Midbrain (tissue), 1 donor: ENCODE data around the gene JAG1.

ENCODE experiments used
- DNase-seq: peaks from one replicate; lab custom pipeline; 2025; lab: John Stamatoyannopoulos, UW

The JAG1 gene

DNA sequence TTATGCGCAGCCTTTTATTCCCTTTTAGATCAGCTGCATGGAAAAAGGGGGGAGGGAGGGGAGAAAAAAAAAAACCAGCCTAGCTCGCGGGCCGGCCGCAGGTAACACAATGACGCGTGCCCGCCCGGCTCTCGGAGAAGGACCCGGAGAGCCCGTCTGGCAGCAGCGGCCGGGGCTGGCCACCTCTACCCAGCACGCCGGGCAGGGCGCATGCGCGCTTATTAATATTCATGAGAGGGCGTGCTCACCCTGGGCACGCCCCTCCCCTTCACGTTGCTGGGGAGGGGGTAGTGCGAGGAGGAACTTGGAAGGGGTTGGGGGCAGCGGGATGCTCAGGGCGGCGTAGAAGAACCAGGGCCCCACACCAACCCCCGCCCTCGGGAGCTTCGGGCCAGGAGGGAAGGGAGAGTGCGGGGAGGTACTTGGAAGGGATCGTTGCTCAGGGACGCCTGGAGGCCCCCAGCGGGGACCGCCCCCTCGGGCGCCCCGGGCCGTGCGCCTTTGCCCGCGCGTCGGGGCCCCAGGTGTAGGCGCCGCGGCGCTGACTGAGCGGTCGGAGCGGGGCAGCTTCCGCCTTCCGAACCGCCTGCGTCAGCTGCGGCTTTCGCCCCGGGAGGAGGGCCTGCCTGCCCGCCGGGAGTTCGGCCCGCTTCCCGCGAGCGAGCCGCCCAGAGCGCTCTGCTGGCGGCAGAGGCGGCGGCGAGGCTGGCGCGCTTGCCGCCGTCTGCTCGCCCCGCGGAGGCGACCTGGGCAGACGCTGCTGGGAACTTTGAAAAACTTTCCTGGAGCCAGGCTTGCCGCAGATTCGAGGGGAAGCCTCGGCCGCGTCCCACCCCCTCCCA is at the start of gene JAG1:
Gene JAG1, minus strand, starts transcription at position 158 of the 842 bp plus-strand sequence. CDS start 469 bp downstream, outside the sequence.
- DNase-seq, result peak; percentile 94

GRCh38 chr20:10721976-10722375 is 48.2 kb upstream of the JAG1 start:
- DNase-seq, result no peak

- no peak for DNase-seq
Observed at GRCh38 chr20:10721137-10721896, 47.5 kb upstream of the JAG1 start.

GRCh38 chr20:10720565-10720964 is 46.8 kb upstream of the JAG1 start:
- no peak for DNase-seq

DNA sequence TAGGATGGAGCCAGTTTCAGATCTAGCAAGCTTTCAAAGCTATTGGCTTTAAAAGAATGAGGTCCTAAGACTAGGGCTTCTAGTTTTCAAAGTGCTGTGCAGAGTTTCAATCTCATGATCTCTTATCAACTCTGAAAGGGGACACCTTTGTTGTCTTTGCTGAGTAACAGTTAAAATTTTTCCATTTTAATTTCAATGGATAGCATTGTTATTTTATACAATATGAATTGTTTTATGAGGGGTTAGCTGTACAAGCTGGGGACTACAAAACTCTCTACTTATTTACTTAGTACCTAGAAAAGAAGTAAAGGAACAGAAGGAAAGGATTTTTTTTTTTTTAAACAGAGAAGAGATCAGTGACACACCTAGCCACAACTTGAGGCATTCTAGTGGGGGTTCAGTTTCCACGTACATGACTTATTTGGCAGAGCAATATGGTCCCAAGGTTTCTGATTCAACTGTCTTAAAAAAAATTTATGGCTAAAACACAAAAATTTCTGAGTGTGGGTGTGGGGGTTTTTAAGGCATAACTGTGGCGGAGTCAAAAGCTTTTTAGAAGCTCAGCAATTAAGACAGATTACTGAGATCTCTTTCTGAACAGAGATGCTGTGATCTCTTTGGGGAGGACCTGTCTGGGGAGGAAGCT is 46.1 kb upstream of the JAG1 start:
- DNase-seq, result no peak

DNA sequence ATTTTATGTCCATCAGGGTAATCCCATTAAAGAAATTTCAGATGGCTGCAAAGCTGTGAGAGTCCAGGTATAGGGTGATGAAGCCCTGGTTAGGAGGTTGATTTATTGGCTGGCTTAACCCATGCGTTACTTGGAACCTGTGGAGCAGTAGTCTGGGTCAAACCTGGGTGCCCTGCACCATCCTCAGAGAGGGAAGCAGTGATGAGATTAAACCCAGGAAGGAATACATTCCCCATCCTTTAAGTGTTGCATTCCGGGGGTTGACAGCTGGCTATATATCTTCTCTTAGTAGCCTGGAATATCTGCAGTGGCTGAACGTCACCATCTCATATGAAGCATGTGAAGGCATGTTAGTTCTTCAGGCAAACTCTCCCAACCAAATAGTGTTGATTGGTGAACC is 44.9 kb upstream of the JAG1 start:
- no peak for DNase-seq

GRCh38 chr20:10716855-10717254 is 43.1 kb upstream of the JAG1 start:
- DNase-seq, result no peak

- no peak for DNase-seq
Observed at GRCh38 chr20:10715035-10715434, 41.2 kb upstream of the JAG1 start.

DNA sequence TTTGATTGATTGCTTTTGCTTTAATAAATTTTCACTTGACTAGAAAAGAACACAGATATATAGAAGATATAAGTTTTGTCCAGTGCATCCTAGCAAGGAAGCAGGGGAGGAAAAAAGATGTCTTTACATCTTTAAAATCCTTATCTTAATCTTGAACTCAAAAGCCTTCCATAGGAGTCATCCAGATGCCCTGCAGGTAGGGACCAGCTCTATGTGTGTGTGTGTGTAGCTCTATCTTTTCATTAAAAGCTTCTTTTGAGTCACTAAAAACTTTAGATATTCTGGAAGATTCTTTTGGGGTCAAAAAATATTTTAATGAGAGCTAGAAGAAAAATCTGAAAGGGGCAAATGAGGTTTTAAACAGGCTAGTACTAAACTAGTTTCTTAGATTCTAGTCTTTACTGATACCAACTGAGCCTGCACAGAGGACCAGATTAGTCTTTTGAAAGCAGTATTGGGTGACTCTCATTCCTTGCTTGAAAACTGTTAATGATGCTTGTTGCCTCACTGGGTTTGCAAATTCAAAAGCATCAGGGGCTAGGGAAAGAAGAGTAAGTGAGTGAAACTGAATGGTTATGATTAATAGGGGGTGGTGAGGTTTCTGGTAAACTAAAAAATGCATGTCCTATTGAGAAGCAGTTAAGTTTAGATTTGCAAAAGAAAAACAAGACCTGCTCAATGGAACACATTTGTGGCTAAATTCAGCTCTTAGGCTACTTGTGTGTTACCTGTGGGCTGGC is 40.6 kb upstream of the JAG1 start:
- DNase-seq, result no peak

DNA sequence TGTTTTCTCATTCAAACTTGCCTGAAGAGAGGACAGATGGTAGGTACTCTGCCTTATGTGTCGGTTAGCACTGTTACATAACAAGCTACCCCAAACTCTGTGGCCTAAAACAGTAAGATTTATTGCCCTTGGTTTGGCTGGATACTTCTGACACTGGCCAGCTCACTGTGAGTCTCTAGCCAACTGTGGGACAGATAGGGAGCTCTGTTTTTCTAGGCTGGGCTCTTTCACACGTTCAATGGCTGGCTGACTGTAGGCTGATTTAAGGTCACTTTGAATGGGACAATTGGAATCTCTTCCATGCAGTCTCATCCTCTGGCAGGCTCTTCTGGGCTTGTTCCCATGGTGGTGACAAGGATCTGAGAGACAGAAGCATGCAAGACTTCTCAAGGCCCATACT is 39.4 kb upstream of the JAG1 start:
- DNase-seq, result no peak

DNA sequence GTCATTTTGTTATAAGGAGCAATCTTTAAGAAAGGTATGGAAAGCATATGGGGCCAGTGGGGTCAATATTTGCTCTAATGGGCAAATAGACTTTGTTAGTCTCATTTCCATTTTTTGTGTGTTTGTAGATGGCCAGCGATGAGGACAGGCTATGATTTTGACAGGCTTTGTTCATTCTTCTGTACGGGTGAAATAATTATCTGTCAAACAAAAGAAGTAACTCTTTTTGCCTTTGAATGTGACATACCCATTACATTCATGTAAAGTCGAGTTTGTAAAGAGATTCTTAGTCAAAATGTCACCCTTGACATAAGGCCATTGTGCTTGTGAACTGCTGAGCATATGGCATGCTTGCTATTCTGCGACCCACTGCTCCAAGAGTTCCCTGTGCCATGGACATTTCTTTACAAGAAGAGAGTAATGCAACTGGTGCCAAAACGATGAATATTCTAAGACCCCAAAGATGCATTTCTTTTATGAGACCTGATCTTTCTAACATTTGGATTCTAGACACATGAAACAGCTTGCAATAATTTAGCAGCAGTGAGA is 38.2 kb upstream of the JAG1 start:
- DNase-seq, result no peak

DNA sequence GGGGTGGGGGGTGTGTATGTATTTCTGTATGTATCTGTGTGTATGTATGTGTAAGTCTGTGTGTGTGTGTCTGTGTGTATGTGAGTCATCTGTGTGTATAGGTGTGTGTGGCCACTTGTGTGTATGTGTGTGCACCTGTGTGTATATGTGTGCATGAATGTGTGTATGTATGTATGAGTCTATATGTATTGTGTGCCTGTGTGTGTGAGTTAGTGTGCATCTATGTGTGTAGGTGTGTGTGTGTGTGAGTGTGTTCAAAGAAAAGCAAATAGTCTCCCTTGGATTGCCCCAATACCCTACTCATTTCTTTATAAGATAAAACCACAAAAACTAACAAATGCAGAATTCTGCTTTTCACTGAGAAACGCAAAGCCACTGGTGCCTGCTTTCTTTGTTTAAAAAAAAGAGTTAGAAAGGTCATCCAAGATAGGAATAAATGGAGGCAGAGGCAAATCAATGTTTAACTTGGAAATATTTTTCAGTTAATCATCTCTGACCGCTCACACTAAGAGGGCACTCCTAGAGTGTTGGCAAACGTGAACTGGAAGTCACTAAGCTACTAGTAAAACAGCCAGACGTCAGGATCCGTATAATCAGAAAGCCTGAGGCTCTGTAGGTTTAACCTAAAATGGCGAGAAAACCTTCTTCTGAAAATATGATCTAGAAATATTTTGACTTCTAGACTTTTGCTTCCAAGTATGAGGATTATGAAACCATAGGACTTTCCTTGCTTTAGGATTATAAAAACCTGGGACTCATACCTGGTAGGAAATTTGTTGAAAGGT is 37.4 kb upstream of the JAG1 start:
- DNase-seq, result no peak

DNA sequence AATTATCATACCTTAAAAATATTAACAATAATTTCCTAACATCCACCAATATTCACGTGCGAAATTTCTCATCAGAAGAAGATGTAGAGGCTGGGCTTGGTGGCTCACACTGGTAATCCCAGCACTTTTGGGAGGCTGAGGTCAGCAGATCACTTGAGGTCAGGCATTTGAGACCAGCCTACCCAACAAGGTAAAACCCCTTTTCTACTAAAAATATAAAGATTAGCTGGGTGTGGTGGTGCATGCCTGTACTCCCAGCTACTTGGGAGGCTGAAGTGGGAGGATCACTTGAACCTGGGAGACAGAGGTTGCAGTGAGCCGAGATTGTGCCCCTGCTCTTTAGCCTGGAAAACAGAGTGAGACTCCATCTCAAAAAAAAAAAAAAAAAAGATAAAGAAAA is 36.1 kb upstream of the JAG1 start:
- no peak for DNase-seq

- DNase-seq, result no peak
Observed at GRCh38 chr20:10708351-10709185, 34.8 kb upstream of the JAG1 start.

GRCh38 chr20:10707791-10708190 is 34.0 kb upstream of the JAG1 start:
- no peak for DNase-seq

DNA sequence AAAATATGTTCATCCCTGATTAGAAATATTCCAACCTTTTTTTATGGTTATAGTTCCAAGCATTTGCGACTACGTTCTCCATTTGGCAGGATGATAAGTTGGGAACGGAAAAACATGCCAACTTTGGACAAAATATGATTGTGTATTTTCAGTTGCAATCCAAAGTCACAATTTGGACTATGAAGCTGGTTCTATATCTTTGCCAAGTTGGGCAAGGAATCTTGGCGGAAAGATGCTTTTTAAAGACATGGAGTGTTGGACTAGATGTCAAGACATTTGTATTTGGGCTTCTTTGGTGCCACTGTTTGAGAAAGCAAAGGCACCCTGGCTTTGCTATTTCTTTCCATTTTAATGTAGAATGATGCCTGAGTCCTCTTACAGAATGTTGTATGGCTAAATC is 33.3 kb upstream of the JAG1 start:
- no peak for DNase-seq

DNA sequence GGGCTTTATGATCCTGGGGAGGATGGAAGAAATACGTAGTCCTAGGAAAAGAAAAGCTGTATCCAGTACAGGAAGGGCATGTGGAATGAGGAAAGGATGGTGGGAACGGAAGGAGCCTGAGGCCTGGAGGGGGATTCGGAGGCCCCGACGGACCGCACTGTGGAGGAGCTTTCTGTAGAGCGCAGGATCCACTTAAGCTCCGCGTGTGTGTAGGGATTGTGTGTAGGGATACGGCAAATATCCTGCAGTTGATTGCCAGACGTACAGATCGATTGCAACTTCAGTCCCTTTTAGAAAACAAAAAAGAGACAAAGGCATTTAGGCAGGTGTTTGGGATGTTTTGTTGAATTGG is 32.6 kb upstream of the JAG1 start:
- DNase-seq, result no peak

DNA sequence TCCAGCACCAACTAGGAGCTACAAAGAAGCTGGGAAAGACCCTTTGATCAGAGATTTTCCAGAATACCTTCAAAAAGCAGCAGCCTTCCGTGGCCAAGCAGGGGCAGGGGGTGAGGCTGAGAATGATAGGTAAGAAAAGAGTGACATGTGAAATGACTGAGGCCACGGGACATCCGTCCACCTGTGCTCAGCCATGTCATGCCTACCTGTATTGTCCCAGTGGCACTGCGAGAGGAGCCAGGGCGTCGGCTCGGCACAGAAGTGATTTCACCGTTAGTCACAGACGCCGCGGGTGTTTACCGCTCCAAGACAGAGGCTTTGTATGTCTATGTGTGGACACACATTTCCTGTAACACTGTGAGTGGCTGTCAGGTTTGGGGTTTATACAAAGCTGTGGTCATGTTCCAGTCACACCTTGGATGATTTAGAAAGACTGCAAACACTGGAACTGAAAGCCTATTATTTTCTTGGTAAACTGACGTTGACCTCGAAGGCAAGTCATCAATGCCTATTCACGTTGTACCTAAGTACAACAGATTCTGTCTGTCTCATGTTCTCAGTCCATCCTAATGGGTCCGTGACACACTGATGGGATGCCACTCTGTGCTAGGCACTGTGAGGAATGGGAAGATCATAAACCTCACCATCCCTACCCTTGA is 32.1 kb upstream of the JAG1 start:
- no peak for DNase-seq

GRCh38 chr20:10701607-10702006 is 27.8 kb upstream of the JAG1 start:
- no peak for DNase-seq

DNA sequence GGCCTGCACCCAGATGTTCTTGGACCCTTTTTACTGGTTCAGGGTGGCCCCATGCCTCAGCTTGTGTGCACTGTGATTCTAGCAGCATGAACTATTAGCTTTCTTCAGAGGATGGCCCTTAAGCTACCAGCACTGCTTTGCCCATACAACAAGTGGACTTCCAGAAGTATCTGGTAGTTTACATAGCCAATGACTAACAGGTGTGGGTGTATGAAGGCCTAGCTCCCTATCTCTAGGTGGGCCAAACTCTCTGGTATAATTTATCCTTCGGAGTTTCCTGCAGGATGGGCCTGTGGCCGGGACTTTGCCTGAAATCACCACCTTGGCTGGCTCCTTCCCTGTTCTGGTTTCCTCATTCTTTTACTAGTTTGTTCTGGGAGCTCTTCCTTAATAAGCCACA is 26.1 kb upstream of the JAG1 start:
- no peak for DNase-seq
